ENCODE measurements around the gene APBA3. TPM values are rescaled to one million over a fixed set of nuclear protein-coding genes. Genes with fewer than 3 reads are reported as not detected.

The APBA3 gene
- total RNA-seq: 17.8 and 25.0 TPM in 2 replicates

GRCh38 chr19:3761382-3762129 lies at the start of gene APBA3:
TSS of gene APBA3 (minus strand) at chr19:3761692. CDS start at chr19:3760264, 1,428 bp downstream.

GRCh38 chr19:3785938-3786824 lies 24.7 kb upstream of the APBA3 start, which contains the start of gene MATK:
TSS of gene MATK (minus strand) at chr19:3786381. CDS start at chr19:3785135, 1,246 bp downstream.

GRCh38 chr19:3771906-3772455 lies 10.5 kb upstream of the APBA3 start, which contains the start of gene RAX2:
TSS of gene RAX2 (minus strand) at chr19:3772228. CDS start at chr19:3771742, 486 bp downstream.

GRCh38 chr19:3762501-3763459 lies 1.3 kb upstream of the APBA3 start, which contains the start of gene MRPL54:
TSS of gene MRPL54 (plus strand) at chr19:3762682. CDS start at chr19:3762701, 19 bp downstream.

GRCh38 chr19:3708207-3708931 lies 53.1 kb downstream of the APBA3 start, which contains the start of gene TJP3:
TSS of gene TJP3 (plus strand) at chr19:3708384. CDS start at chr19:3728433, 20,049 bp downstream.

Other genes with a start within 250 kb of the APBA3 start
- gene TEKTIP1, start 222.5 kb downstream of the APBA3 start, total RNA-seq: not detected in 2 replicates
- gene MFSD12, start 204.1 kb downstream of the APBA3 start, total RNA-seq: 57.1 and 120 TPM in 2 replicates
- gene HMG20B, start 188.7 kb downstream of the APBA3 start, total RNA-seq: 57.3 and 88.4 TPM in 2 replicates
- 0.32 and 0.57 TPM in 2 replicates for gene GIPC3, start 176.2 kb downstream of the APBA3 start, total RNA-seq
- 1.1 and 2.1 TPM in 2 replicates for gene TBXA2R, start 154.8 kb downstream of the APBA3 start, total RNA-seq
- gene CACTIN, start 134.9 kb downstream of the APBA3 start, total RNA-seq: 29.5 and 41.6 TPM in 2 replicates
- gene PIP5K1C, start 61.2 kb downstream of the APBA3 start, total RNA-seq: 18.9 and 81.9 TPM in 2 replicates
- 0.06 TPM in 1 of 2 replicates, not detected in the other for gene TJP3, start 53.3 kb downstream of the APBA3 start, total RNA-seq
- 36.8 and 68.5 TPM in 2 replicates for gene MRPL54, start 990 bp upstream of the APBA3 start, total RNA-seq
- not detected in 2 replicates for gene RAX2, start 10.5 kb upstream of the APBA3 start, total RNA-seq
- gene MATK, start 24.7 kb upstream of the APBA3 start, total RNA-seq: 0.50 TPM in 1 of 2 replicates, not detected in the other
- not detected in 2 replicates for gene ZFR2, start 107.3 kb upstream of the APBA3 start, total RNA-seq
- gene ATCAY, start 119.0 kb upstream of the APBA3 start, total RNA-seq: not detected in 2 replicates
- gene NMRK2, start 171.4 kb upstream of the APBA3 start, total RNA-seq: not detected in 2 replicates
- gene DAPK3, start 209.4 kb upstream of the APBA3 start, total RNA-seq: 158 and 304 TPM in 2 replicates
- 2,070 and 2,682 TPM in 2 replicates for gene EEF2, start 223.8 kb upstream of the APBA3 start, total RNA-seq
- gene PIAS4, start 246.0 kb upstream of the APBA3 start, total RNA-seq: 26.7 and 26.9 TPM in 2 replicates

Data from bladder microvascular endothelial cell (primary cell).